ENCODE results near the gene CYTH2.

GRCh38 chr19:48450441-48450840 lies 18.7 kb upstream of the CYTH2 start:
- no peak for TF ChIP-seq CTCF (conservative IDR thresholded peaks at IDR 0.05; ENCODE audit: low read length)
- TF ChIP-seq EZH2phosphoT487 (IDR thresholded peaks at IDR 0.05; ENCODE audit: borderline replicate concordance, low read depth, low read length) = no peak
